HepG2 (cell line): ENCODE data around the gene CAMK2G. TPM values are rescaled to one million over a fixed set of nuclear protein-coding genes. Genes with fewer than 3 reads are reported as not detected.

Source experiments
- ATAC-seq: fragments of 200-7000 bp; cut with Tn5 transposase; 3 replicates; pipeline ENCODE4 v1.9.1; 2020; ENCODE audit warnings: mild to moderate bottlenecking, moderate library complexity
- BruUV-seq: library from RNA; stranded (reverse); fragments of 400-500 nt; replicated peaks from 2 replicates; lab custom pipeline; 2021; lab: Mats Ljungman, UMichigan
- CTCF ChIA-PET: fragments of 300-600 bp; formaldehyde crosslinking; extraction: SDS; loops from one replicate; lab custom pipeline; 2021; ENCODE audit warnings: low total read pairs, inconsistent platforms, low intra/inter-chr PET ratio; lab: Yijun Ruan, JAX
- POLR2A ChIA-PET: fragments of 350-600 bp; sonication (Branson Sonifier 250); formaldehyde crosslinking; loops from one replicate; lab custom pipeline; 2020; ENCODE audit warnings: antibody characterized with exemption, inconsistent platforms; lab: Yijun Ruan, JAX
- DNase-seq: peaks from one replicate; pipeline ENCODE4 v3.0.0-alpha.2; 2015; ENCODE audit warnings: low spot score
- FAIRE-seq: peaks from 3 replicates; lab custom pipeline; 2011; peaks lifted over from hg19 to GRCh38; lab: Jason Lieb, UNC
- H2AFZ ChIP-seq: one replicate; pipeline ENCODE4 v1.6.1; 2011; ENCODE audit warnings: low read length, inconsistent platforms
- H3K27ac ChIP-seq: fragments of 300-600 bp; 3 replicates; pipeline ENCODE4 v1.8.0; 2011; ENCODE audit warnings: mixed run types, mild to moderate bottlenecking, mixed read lengths, low read length, inconsistent platforms; ENCODE audit not compliant: insufficient read depth; ENCODE audit errors: extremely low read length
- H3K27me3 ChIP-seq, 2 experiments: fragments of 200-600 bp in 1 of 2; 2 replicates in 1 of 2; 3 replicates in 1 of 2; pipeline versions ENCODE4 v1.6.0 to v1.8.0; 2011; ENCODE audit warnings: low read length in 2 of 2, mild to moderate bottlenecking in 2 of 2, moderate library complexity in 2 of 2, inconsistent platforms in 1 of 2; ENCODE audit not compliant: insufficient read depth in 2 of 2, control insufficient read depth in 1 of 2
- H3K36me3 ChIP-seq, 2 experiments: fragments of 200-600 bp in 1 of 2; replicated peaks in 1 of 2; 2 replicates in 1 of 2; 3 replicates in 1 of 2; pipeline versions ENCODE4 v1.5.1 to v1.8.0; 2011; ENCODE audit warnings: low read length in 2 of 2, inconsistent platforms in 1 of 2; ENCODE audit not compliant: insufficient read depth in 2 of 2, control insufficient read depth in 1 of 2
- H3K4me1 ChIP-seq: 2 replicates; pipeline ENCODE4 v1.5.1; 2012; ENCODE audit warnings: low read length, inconsistent platforms; ENCODE audit not compliant: insufficient read depth
- H3K4me2 ChIP-seq: 2 replicates; pipeline ENCODE4 v1.6.0; 2011; ENCODE audit warnings: low read depth, low read length, inconsistent platforms
- H3K4me3 ChIP-seq, 3 experiments: fragments of 200-600 bp in 1 of 3; sonication (generic), shearing (Covaris generic) in 1 of 3; replicated peaks in 1 of 3; 2 replicates each; pipeline ENCODE4 v1.5.1; 2011 to 2016; ENCODE audit warnings: low read length in 3 of 3, inconsistent platforms in 2 of 3, low read depth in 2 of 3, mild to moderate bottlenecking in 2 of 3, control low read depth in 1 of 3, mixed read lengths in 1 of 3; ENCODE audit not compliant: insufficient read depth in 1 of 3
- H3K79me2 ChIP-seq: one replicate; pipeline ENCODE4 v1.6.1; 2011; ENCODE audit warnings: low read length, inconsistent platforms; ENCODE audit not compliant: insufficient read depth
- H3K9ac ChIP-seq: 2 replicates; pipeline ENCODE4 v1.6.0; 2011; ENCODE audit warnings: mild to moderate bottlenecking, low read depth, low read length, inconsistent platforms; ENCODE audit not compliant: insufficient read depth
- H3K9me3 ChIP-seq: 2 replicates; pipeline ENCODE4 v1.5.1; 2012; ENCODE audit warnings: mild to moderate bottlenecking, low read length
- H4K20me1 ChIP-seq: 2 replicates; pipeline ENCODE4 v1.6.0; 2011; ENCODE audit warnings: inconsistent platforms, mild to moderate bottlenecking, low read length, moderate library complexity; ENCODE audit not compliant: insufficient read depth
- ARID2 ChIP-seq: sonication (generic); formaldehyde crosslinking; IDR thresholded peaks from 2 replicates; pipeline ENCODE4 v1.8.1; 2022; ENCODE audit warnings: mild to moderate bottlenecking, missing genetic modification reagents, borderline replicate concordance
- ATF7 ChIP-seq, 2 experiments: fragments of 450-650 bp in 1 of 2; sonication (generic) in 1 of 2; formaldehyde crosslinking in 1 of 2; IDR thresholded peaks; 2 replicates each; pipeline versions ENCODE4 v1.4.0 to v1.6.1; 2016 to 2020; ENCODE audit warnings: antibody characterized with exemption in 1 of 2, mild to moderate bottlenecking in 1 of 2, missing genetic modification reagents in 1 of 2
- HBP1 ChIP-seq: IDR thresholded peaks from 2 replicates; pipeline ENCODE4 v1.6.1; 2016; ENCODE audit warnings: low read depth, control low read depth
- KLF6 ChIP-seq: IDR thresholded peaks from 2 replicates; pipeline ENCODE4 v1.8.0; 2016; ENCODE audit warnings: missing biosample characterization, missing genetic modification reagents
- REL ChIP-seq: sonication (generic); formaldehyde crosslinking; conservative IDR thresholded peaks from 2 replicates; pipeline ENCODE4 v1.8.0; 2022; ENCODE audit warnings: mild to moderate bottlenecking, missing genetic modification reagents, moderate library complexity
- SNAPC5 ChIP-seq: sonication (generic); formaldehyde crosslinking; IDR thresholded peaks from 2 replicates; pipeline ENCODE4 v1.8.1; 2023; ENCODE audit warnings: mild to moderate bottlenecking, missing genetic modification reagents, borderline replicate concordance
- SP140L ChIP-seq: sonication (generic); formaldehyde crosslinking; IDR thresholded peaks from 2 replicates; pipeline ENCODE4 v1.4.0; 2020; ENCODE audit warnings: missing genetic modification reagents, borderline replicate concordance
- YEATS4 ChIP-seq: sonication (generic); formaldehyde crosslinking; IDR thresholded peaks from 2 replicates; pipeline ENCODE4 v1.4.0; 2020; ENCODE audit warnings: missing genetic modification reagents, borderline replicate concordance
- ZBTB39 ChIP-seq: sonication (generic); formaldehyde crosslinking; IDR thresholded peaks from 2 replicates; pipeline ENCODE4 v1.5.0; 2020; ENCODE audit warnings: missing genetic modification reagents
- ZNF224 ChIP-seq: sonication (generic); formaldehyde crosslinking; IDR thresholded peaks from 2 replicates; pipeline ENCODE4 v1.5.0; 2020; ENCODE audit warnings: mild to moderate bottlenecking, missing genetic modification reagents
- ZNF367 ChIP-seq: sonication (generic); formaldehyde crosslinking; IDR thresholded peaks from 2 replicates; pipeline ENCODE4 v1.4.0; 2020; ENCODE audit warnings: missing genetic modification reagents, borderline replicate concordance
- WGBS: methylation state at CpG from one replicate; pipeline ENCODE4 v1.1.6; 2017; ENCODE audit warnings: low lambda C conversion rate; 5-methylcytosine and 5-hydroxymethylcytosine counted together
- in situ Hi-C: cut with HindIII; loops from 2 replicates; pipeline ENCODE4 v1.10.0; 2017; ENCODE audit warnings: low pct_unique_long_range_greater_than_20kb; ENCODE audit not compliant: extremely low pct_ligation_motif_present
- intact Hi-C: fragments of 100-400 bp; cut with micrococcal nuclease; formaldehyde crosslinking; loops from one replicate; pipeline ENCODE4 v1.10.0; 2022; ENCODE audit not compliant: unreplicated experiment
- polyA plus RNA-seq, 8 experiments: library from polyadenylated mRNA; depleted of rRNA in 3 of 8; stranded (reverse) in 7 of 8; unstranded in 1 of 8; fragments of >200 nt; fragmentation: Illumina TruSeq in 4 of 8; extraction: Trizol in 4 of 8; gene quantifications; 2 replicates each; pipeline versions ENCODE4 v1.2.1 to v1.2.3, GENCODE V29; 2011 to 2016; ENCODE audit warnings: low read depth in 4 of 8, missing spikeins in 1 of 8, mixed read lengths in 1 of 8; ENCODE audit not compliant: insufficient read depth in 1 of 8
- total RNA-seq, 5 experiments: library from RNA; depleted of rRNA; stranded (reverse); fragments of >200 nt; fragmentation: Illumina TruSeq; extraction: Trizol; gene quantifications; 2 replicates each; pipeline ENCODE4 v1.2.3, GENCODE V29; 2016; ENCODE audit warnings: low read depth in 1 of 5

The CAMK2G gene
- total and polyA plus RNA-seq, 2 of the 13 experiments (the other 11 are each of a cell fraction or from before 2014, with no cell fraction given): 15.9 to 18.8 TPM

- Histone ChIP-seq H3K9ac (no peak overlapping the region), H2AFZ (no peak overlapping the region), H3K36me3 (no peaks in the 10 kb centered on the region), H3K4me3 (no peak overlapping the region), H3K27ac (no peak overlapping the region), H3K79me2 (no peaks in the 10 kb centered on the region), H3K4me1 (no peaks in the 10 kb centered on the region; the same call in 1 of the 2 replicates), H4K20me1 (no peaks in the 10 kb centered on the region), H3K4me2 (peak overlapping the region; percentile 32; the same call in 1 of the 2 replicates), H3K27me3 (peaks cover 0 to 3% of the 10 kb centered on the region in 2 experiments; a peak in 2 of 5 replicates), H3K9me3 (no peaks in the 10 kb centered on the region)
- POLR2A ChIA-PET: no interaction called here
- ATAC-seq (no peak), FAIRE-seq (no peak), DNase-seq (no peak)
- intact Hi-C loops (no loop called here), in situ Hi-C loops (no loop called here)
- 70% methylated on average over 3 of the region's 3 CpGs for WGBS
- CTCF ChIA-PET: no interaction called here
- no TSS peak for BruUV-seq
- TF ChIP-seq ARID2 (CRISPR knock-in tag): no peak
- TF ChIP-seq KLF6 (CRISPR knock-in tag): no peak
- TF ChIP-seq HBP1 (CRISPR knock-in tag): no peak
- no peak for TF ChIP-seq ZNF224 (CRISPR knock-in tag)
- TF ChIP-seq YEATS4 (CRISPR knock-in tag): no peak
- no peak for TF ChIP-seq SNAPC5 (CRISPR knock-in tag)
- TF ChIP-seq ATF7 (IDR thresholded peaks at IDR 0.05): no peak
- TF ChIP-seq ATF7 (CRISPR knock-in tag; IDR thresholded peaks at IDR 0.05): no peak
- TF ChIP-seq REL (CRISPR knock-in tag): no peak
- TF ChIP-seq SP140L: no peak
- TF ChIP-seq ZNF367 (CRISPR knock-in tag): no peak
- no peak for TF ChIP-seq ZBTB39 (CRISPR knock-in tag)
Observed at GRCh38 chr10:73917566-73918305, 43.4 kb upstream of the CAMK2G start.
